B cell (primary cell): ENCODE data around the gene KCNJ12. TPM values are rescaled to one million over a fixed set of nuclear protein-coding genes. Genes with fewer than 3 reads are reported as not detected.

Experiments used
- ATAC-seq: fragments of 200-7000 bp; cut with Tn5 transposase; one replicate; pipeline ENCODE4 v1.10.0; 2021; ENCODE audit warnings: low read depth, mild to moderate bottlenecking, moderate number of reproducible peaks, moderate library complexity
- CTCF ChIA-PET: fragments of 350-600 bp; sonication (Branson Sonifier 250); formaldehyde crosslinking; loops from one replicate; lab custom pipeline; 2021; ENCODE audit warnings: antibody characterized with exemption, inconsistent platforms; lab: Charles Lee
- POLR2A ChIA-PET: fragments of 350-600 bp; sonication (Branson Sonifier 250); formaldehyde crosslinking; loops from one replicate; lab custom pipeline; 2021; ENCODE audit warnings: antibody characterized with exemption; lab: Charles Lee
- DNase-seq: peaks from one replicate; pipeline ENCODE4 v3.0.0; 2013
- H2AFZ ChIP-seq: 2 replicates; pipeline ENCODE4 v1.6.1; 2012; ENCODE audit warnings: mild to moderate bottlenecking, low read depth, low read length; ENCODE audit not compliant: insufficient read depth, poor library complexity, severe bottlenecking
- H3K27ac ChIP-seq, 2 donors: 1 replicate in 1 of 2; 2 replicates in 1 of 2; pipeline ENCODE4 v1.5.1; 2012 to 2013; ENCODE audit warnings: low read length in 2 of 2, mild to moderate bottlenecking in 2 of 2, moderate library complexity in 1 of 2
- H3K27me3 ChIP-seq, 4 experiments: fragments of 200-600 bp in 1 of 4; sonication (generic) in 1 of 4; replicated peaks in 1 of 4; 1 replicate in 2 of 4; 2 replicates in 2 of 4; pipeline versions ENCODE4 v1.6.1 to v1.7.0; 2013 to 2016; ENCODE audit warnings: low read length in 3 of 4, mild to moderate bottlenecking in 2 of 4, mixed read lengths in 1 of 4, moderate library complexity in 1 of 4; ENCODE audit not compliant: insufficient read depth in 4 of 4, control insufficient read depth in 3 of 4; ENCODE audit errors: control extremely low read depth in 1 of 4
- H3K36me3 ChIP-seq, 2 experiments: replicated peaks in 1 of 2; 1 replicate in 1 of 2; 2 replicates in 1 of 2; pipeline versions ENCODE4 v1.6.1 to v1.7.1; 2013; ENCODE audit warnings: low read length in 1 of 2; ENCODE audit not compliant: insufficient read depth in 2 of 2, control insufficient read depth in 1 of 2; ENCODE audit errors: control extremely low read depth in 1 of 2, extremely low read depth in 1 of 2
- H3K4me1 ChIP-seq, 2 donors: fragments of 200-600 bp in 1 of 2; sonication (generic) in 1 of 2; 1 replicate in 1 of 2; 2 replicates in 1 of 2; pipeline versions ENCODE4 v1.5.1 to v1.6.1; 2013 to 2017; ENCODE audit warnings: low read length in 2 of 2; ENCODE audit not compliant: control insufficient read depth in 2 of 2, insufficient read depth in 2 of 2
- H3K4me2 ChIP-seq: replicated peaks from 2 replicates; pipeline ENCODE3; 2012; ENCODE audit warnings: mild to moderate bottlenecking, low read depth, low read length; ENCODE audit not compliant: poor library complexity, severe bottlenecking
- H3K4me3 ChIP-seq, 5 experiments: fragments of 200-600 bp in 1 of 5; sonication (generic) in 1 of 5; 1 replicate in 3 of 5; 2 replicates in 2 of 5; pipeline versions ENCODE4 v1.5.1 to v1.7.0; 2011 to 2016; ENCODE audit warnings: low read length in 4 of 5, mild to moderate bottlenecking in 4 of 5, low read depth in 2 of 5, control low read depth in 1 of 5, moderate library complexity in 1 of 5; ENCODE audit not compliant: insufficient read depth in 1 of 5; ENCODE audit errors: control extremely low read depth in 1 of 5, extremely low read depth in 1 of 5
- H3K79me2 ChIP-seq: fragments of 200-600 bp; sonication (generic); one replicate; pipeline ENCODE4 v1.6.0; 2016; ENCODE audit warnings: low read length; ENCODE audit not compliant: control insufficient read depth, insufficient read depth
- H3K9ac ChIP-seq: fragments of 200-600 bp; sonication (generic); 2 replicates; pipeline ENCODE4 v1.6.1; 2017; ENCODE audit warnings: mild to moderate bottlenecking, low read length, moderate library complexity
- H3K9me3 ChIP-seq, 3 donors: one replicate each; pipeline versions ENCODE4 v1.6.1 to v1.7.1; 2013; ENCODE audit warnings: low read length in 2 of 3; ENCODE audit not compliant: control insufficient read depth in 2 of 3, insufficient read depth in 1 of 3; ENCODE audit errors: control extremely low read depth in 1 of 3
- H4K20me1 ChIP-seq: 2 replicates; pipeline ENCODE4 v1.6.0; 2012; ENCODE audit warnings: mild to moderate bottlenecking, low read length; ENCODE audit not compliant: insufficient read depth, control insufficient read depth, poor library complexity, severe bottlenecking
- H3K27ac Mint-ChIP-seq: one replicate; pipeline ENCODE4 v1.8.0; 2021; ENCODE audit warnings: mixed read lengths
- H3K27me3 Mint-ChIP-seq: one replicate; pipeline ENCODE4 v1.8.0; 2021; ENCODE audit warnings: mixed read lengths
- H3K4me1 Mint-ChIP-seq: one replicate; pipeline ENCODE4 v1.8.0; 2021; ENCODE audit warnings: mixed read lengths
- H3K4me3 Mint-ChIP-seq: one replicate; pipeline ENCODE4 v1.8.0; 2021; ENCODE audit warnings: mixed read lengths
- H3K9me3 Mint-ChIP-seq: one replicate; pipeline ENCODE4 v1.8.0; 2022; ENCODE audit warnings: mixed read lengths; ENCODE audit not compliant: insufficient read depth
- CTCF ChIP-seq: fragments of 200-600 bp; IDR thresholded peaks from one replicate; pipeline ENCODE4 v1.8.0; 2022; ENCODE audit warnings: antibody characterized with exemption, mild to moderate bottlenecking
- EZH2 ChIP-seq: IDR thresholded peaks from 2 replicates; pipeline ENCODE4 v1.6.1; 2012; ENCODE audit warnings: borderline replicate concordance, low read depth, mild to moderate bottlenecking, moderate library complexity, low read length; ENCODE audit not compliant: insufficient read depth, poor library complexity, severe bottlenecking
- WGBS: methylation state at CpG from one replicate; pipeline ENCODE4 v1.1.5; 2013; ENCODE audit warnings: missing lambda C conversion rate; ENCODE audit not compliant: insufficient coverage; 5-methylcytosine and 5-hydroxymethylcytosine counted together
- intact Hi-C: fragments of 100-400 bp; cut with micrococcal nuclease; formaldehyde crosslinking; loops from one replicate; pipeline ENCODE4 v1.10.0; 2022
- polyA plus RNA-seq: library from polyadenylated mRNA; depleted of rRNA; stranded (reverse); fragments of >200 nt; gene quantifications from 2 replicates; pipeline ENCODE4 v1.2.3, GENCODE V29; 2012
- total RNA-seq, 2 donors: library from RNA; stranded (reverse); fragments of 120-200 nt in 1 of 2; gene quantifications; 1 replicate in 1 of 2; 2 replicates in 1 of 2; pipeline versions ENCODE4 v1.2.3 to v1.2.4, GENCODE V29; 2013 to 2022

The KCNJ12 gene
- total and polyA plus RNA-seq, 2 donors (not counting 1 experiment from before 2014, with no cell fraction given), result not detected

DNA sequence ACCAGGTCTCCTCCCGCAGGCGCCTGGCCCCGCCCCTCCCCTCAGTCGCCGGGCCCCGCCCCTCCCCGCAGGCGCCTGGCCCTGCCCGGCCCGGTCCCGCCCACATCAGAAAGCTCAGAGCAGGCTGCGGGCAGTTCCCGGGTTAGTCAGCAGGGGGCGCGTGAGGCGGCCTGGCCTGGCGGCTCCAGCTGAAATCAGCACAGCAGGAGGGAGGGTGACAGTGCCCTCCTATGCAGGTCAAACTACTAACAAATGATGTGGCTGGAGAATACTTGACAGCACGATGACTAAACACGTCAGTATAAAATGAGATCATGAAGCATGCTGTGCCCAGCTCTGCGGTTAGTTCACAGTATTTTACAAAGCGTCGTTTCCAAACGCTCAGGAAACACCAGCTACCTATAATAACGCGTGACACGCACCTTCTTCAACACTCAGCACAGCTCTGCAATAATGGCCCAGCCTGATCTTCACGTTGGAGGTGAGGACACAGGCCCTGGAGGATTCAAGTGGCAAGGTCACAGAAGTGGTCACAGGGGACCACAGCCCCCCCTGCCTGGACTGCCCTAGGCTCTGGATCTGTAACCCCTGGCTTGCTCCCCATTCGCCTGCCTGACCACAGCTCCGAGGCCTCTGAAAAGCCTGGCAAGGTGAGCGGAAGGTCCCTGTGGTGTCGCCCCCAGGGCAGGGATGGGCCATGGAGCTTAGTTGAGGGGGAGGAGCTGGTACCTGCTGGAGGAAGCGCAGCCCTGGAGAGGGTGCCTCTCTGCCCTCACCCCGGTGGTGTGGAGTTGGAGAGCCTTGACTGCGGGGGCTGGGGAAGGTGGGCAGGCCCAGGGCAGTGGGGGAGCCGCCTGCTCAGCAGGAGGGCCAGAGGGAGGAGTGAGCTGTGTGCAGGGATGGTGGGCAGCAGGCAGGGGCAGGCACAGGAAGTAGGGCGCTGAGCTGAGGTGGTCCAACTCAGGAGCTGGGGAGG, 81.2 kb downstream of the KCNJ12 start:
- Histone ChIP-seq H3K79me2 (no peaks in the 10 kb centered on the region), H2AFZ (no peak overlapping the region), H3K27me3 (peaks cover 0 to 20% (median 4%) of the 10 kb centered on the region in 4 experiments), H3K36me3 (no peaks in the 10 kb centered on the region), H3K27ac (no peak overlapping the region), H3K4me3 (no peak overlapping the region), H3K4me1 (peaks cover 0 to 5% of the 10 kb centered on the region in 2 donors), H3K4me2 (no peak overlapping the region), H3K9me3 (peaks cover 0 to 9% (median 0%) of the 10 kb centered on the region in 3 donors), H4K20me1 (no peaks in the 10 kb centered on the region), H3K9ac (no peak overlapping the region)
- TF ChIP-seq EZH2 (no peak), CTCF (peak; percentile 82)
- no peak overlapping the region for H3K27ac Mint-ChIP-seq
- WGBS, result 24% methylated on average over 26 of the region's 36 CpGs
- CTCF ChIA-PET, result interaction anchor here (0.6 to 2.0 kb wide), 7 partner anchors 9 to 336 kb away, joined by 3 to 21 read pairs (median 4); no protein-coding TSS in a partner anchor
- POLR2A ChIA-PET, result no interaction called here
- H3K4me1 Mint-ChIP-seq, result peaks cover 11% of the 10 kb centered on the region
- H3K4me3 Mint-ChIP-seq, result no peak overlapping the region
- H3K9me3 Mint-ChIP-seq, result no peaks in the 10 kb centered on the region
- peaks cover 43% of the 10 kb centered on the region for H3K27me3 Mint-ChIP-seq
- ATAC-seq, result peak; percentile 93
- peak; percentile 83 for DNase-seq
- intact Hi-C loops, result loop anchor here (1.0 to 2.0 kb wide), 2 partner anchors 54 to 173 kb away; partner anchors contain the start of gene MAP2K3
